Ovary (tissue), 3 donors: Measurements from ENCODE around the gene SVOP.

ENCODE experiments used
- EP300 ChIP-seq: sonication (generic); formaldehyde crosslinking; IDR thresholded peaks from one replicate; pipeline ENCODE4 v1.6.1; 2017; ENCODE audit warnings: antibody characterized with exemption
- POLR2A ChIP-seq: fragments of 450-650 bp; IDR thresholded peaks from one replicate; pipeline ENCODE4 v1.6.1; 2017; ENCODE audit warnings: antibody characterized with exemption, mild to moderate bottlenecking, moderate library complexity
- TF ChIP-seq, protein P1 (sequence below), 3 donors: fragments of 450-650 bp in 2 of 3; fragments of 200-600 bp in 1 of 3; IDR thresholded peaks; one replicate each; pipeline versions ENCODE4 v1.5.1 to v1.8.0; 2016 to 2022; ENCODE audit warnings: antibody characterized with exemption in 3 of 3, mild to moderate bottlenecking in 1 of 3
- donor health status: DM: no; HTN: no; CAD: no.

- TF ChIP-seq, protein P1, sequence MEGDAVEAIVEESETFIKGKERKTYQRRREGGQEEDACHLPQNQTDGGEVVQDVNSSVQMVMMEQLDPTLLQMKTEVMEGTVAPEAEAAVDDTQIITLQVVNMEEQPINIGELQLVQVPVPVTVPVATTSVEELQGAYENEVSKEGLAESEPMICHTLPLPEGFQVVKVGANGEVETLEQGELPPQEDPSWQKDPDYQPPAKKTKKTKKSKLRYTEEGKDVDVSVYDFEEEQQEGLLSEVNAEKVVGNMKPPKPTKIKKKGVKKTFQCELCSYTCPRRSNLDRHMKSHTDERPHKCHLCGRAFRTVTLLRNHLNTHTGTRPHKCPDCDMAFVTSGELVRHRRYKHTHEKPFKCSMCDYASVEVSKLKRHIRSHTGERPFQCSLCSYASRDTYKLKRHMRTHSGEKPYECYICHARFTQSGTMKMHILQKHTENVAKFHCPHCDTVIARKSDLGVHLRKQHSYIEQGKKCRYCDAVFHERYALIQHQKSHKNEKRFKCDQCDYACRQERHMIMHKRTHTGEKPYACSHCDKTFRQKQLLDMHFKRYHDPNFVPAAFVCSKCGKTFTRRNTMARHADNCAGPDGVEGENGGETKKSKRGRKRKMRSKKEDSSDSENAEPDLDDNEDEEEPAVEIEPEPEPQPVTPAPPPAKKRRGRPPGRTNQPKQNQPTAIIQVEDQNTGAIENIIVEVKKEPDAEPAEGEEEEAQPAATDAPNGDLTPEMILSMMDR (IDR thresholded peaks at IDR 0.05): no peak
- TF ChIP-seq POLR2A (no peak), EP300 (no peak)
These were observed 45.8 kb downstream of the SVOP start for GRCh38 chr12:108975024-108975593.
